ENCODE results near the gene SLC51A. TPM values are rescaled to one million over a fixed set of nuclear protein-coding genes. Genes with fewer than 3 reads are reported as not detected.

The SLC51A gene
- total and polyA plus RNA-seq, 2 of the 13 experiments (the other 11 are each of a cell fraction or from before 2014, with no cell fraction given), result 4.3 to 48.8 TPM

GRCh38 chr3:196255776-196256175 lies 39.4 kb downstream of the SLC51A start (continued):
- TF ChIP-seq SOX13 (IDR thresholded peaks at IDR 0.05) (no peak), SOX13 (CRISPR knock-in tag; conservative IDR thresholded peaks at IDR 0.05 in 1 of 2, IDR thresholded peaks at IDR 0.05 in 1 of 2) (peak in 1 of 2 experiments; percentile 13; a peak in 1 of 4 replicates), HNF4G (IDR thresholded peaks at IDR 0.05; ENCODE audit: borderline replicate concordance, low read depth, low read length) (peak; percentile 33; the same call in 1 of the 2 replicates), HNF4G (CRISPR knock-in tag; IDR thresholded peaks at IDR 0.05; ENCODE audit: borderline replicate concordance, low read depth) (no peak), MYNN (CRISPR knock-in tag; IDR thresholded peaks at IDR 0.05; ENCODE audit: low read depth) (no peak), HNF4A (CRISPR knock-in tag; IDR thresholded peaks at IDR 0.05) (peak; percentile 50), CEBPG (CRISPR knock-in tag; IDR thresholded peaks at IDR 0.05) (peak; percentile 65), ZC3H4 (CRISPR knock-in tag; IDR thresholded peaks at IDR 0.05; ENCODE audit: borderline replicate concordance) (no peak), EP300 (IDR thresholded peaks at IDR 0.05; ENCODE audit: low read depth in 2 of 2, low read length in 2 of 2) (0 out of 4 replicates have a peak, but pooled peaks of 1 of the 2 experiments have one; percentile 16), EP300 (CRISPR knock-in tag; IDR thresholded peaks at IDR 0.05; ENCODE audit: borderline replicate concordance) (no peak), MAFK (conservative IDR thresholded peaks at IDR 0.05 in 1 of 2, IDR thresholded peaks at IDR 0.05 in 1 of 2; ENCODE audit: low read length in 2 of 2) (no peak), GATAD1 (CRISPR knock-in tag; IDR thresholded peaks at IDR 0.05) (no peak), PRPF4 (IDR thresholded peaks at IDR 0.05; ENCODE audit: low read depth, low read length, poor library complexity, severe bottlenecking) (no peak), SOX6 (IDR thresholded peaks at IDR 0.05) (no peak), SOX6 (CRISPR knock-in tag; IDR thresholded peaks at IDR 0.05) (peak; percentile 39; the same call in 1 of the 2 replicates)
- TF ChIP-seq, protein P1, sequence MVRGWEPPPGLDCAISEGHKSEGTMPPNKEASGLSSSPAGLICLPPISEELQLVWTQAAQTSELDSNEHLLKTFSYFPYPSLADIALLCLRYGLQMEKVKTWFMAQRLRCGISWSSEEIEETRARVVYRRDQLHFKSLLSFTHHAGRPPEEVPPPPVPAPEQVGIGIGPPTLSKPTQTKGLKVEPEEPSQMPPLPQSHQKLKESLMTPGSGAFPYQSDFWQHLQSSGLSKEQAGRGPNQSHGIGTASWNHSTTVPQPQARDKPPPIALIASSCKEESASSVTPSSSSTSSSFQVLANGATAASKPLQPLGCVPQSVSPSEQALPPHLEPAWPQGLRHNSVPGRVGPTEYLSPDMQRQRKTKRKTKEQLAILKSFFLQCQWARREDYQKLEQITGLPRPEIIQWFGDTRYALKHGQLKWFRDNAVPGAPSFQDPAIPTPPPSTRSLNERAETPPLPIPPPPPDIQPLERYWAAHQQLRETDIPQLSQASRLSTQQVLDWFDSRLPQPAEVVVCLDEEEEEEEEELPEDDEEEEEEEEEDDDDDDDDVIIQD (CRISPR knock-in tag; IDR thresholded peaks at IDR 0.05; ENCODE audit: low read depth), result peak; percentile 34; the same call in 1 of the 2 replicates
- TF ChIP-seq, protein P2, sequence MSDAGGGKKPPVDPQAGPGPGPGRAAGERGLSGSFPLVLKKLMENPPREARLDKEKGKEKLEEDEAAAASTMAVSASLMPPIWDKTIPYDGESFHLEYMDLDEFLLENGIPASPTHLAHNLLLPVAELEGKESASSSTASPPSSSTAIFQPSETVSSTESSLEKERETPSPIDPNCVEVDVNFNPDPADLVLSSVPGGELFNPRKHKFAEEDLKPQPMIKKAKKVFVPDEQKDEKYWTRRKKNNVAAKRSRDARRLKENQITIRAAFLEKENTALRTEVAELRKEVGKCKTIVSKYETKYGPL (CRISPR knock-in tag; IDR thresholded peaks at IDR 0.05), result 0 out of 2 replicates have a peak, but pooled peaks have one; percentile 24
